ENCODE data around the gene ZNF12. TPM values are rescaled to one million over a fixed set of nuclear protein-coding genes. Genes with fewer than 3 reads are reported as not detected.

The ZNF12 gene
- total RNA-seq, 1 experiment from 2014 or later, result 12.5 TPM

DNA sequence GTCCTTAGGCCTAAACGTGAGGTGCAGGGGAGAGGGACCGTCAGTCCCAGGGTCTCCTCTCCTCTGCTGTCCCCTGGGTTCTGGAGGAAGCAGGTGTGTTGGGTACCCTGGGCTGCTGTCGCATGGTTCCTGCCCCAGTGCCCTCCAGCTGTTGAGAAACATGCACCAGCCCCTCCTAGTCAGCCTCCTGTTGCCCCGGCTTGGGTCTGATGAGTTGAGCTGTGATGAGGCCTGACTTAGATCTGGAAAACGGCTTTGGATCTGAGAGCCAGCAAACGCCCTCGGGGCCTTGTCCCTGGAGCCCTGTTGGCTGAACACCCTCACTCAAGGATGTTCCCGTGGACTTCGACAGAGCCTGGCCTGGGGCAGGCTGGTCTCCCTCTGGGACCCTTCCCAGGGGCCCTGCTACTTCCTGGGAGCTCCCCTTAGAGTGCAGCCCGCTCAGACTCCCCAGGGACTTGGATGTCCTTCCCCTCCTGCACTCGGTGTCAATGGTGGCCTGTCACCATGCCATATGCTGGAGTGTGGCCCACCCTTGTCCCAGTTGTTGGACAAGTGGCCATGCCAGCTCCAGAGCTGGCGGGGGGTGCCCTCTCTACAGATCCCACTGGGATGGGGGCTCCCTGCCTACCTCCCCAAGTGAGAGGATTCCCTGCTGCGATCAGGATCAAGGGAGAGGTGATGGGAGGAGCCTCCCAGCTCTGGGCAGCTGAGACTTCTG is 57.3 kb downstream of the ZNF12 start:
- ATAC-seq (no peak), DNase-seq (no peak)
- Histone ChIP-seq H3K79me2 (ENCODE audit: low read length) (no peaks in the 10 kb centered on the region), H3K4me1 (ENCODE audit: insufficient read depth, low read length) (no peaks in the 10 kb centered on the region), H3F3A (ENCODE audit: low read length, unreplicated experiment) (no peaks in the 10 kb centered on the region), H4K20me1 (ENCODE audit: low read length) (no peaks in the 10 kb centered on the region), H3K36me3 (ENCODE audit: low read depth, low read length) (peaks cover 41% of the 10 kb centered on the region), H3K4me2 (ENCODE audit: low read length) (no peak overlapping the region), H3K9me2 (replicated peaks; ENCODE audit: low read length) (no peaks in the 10 kb centered on the region), H3K27me3 (ENCODE audit: low read length) (no peaks in the 10 kb centered on the region), H3K9ac (ENCODE audit: low read length) (no peak overlapping the region), H3K27ac (ENCODE audit: low read length) (no peak overlapping the region), H2AFZ (ENCODE audit: low read length) (no peak overlapping the region), H3K4me3 (ENCODE audit: low read length) (no peak overlapping the region), H3K9me3 (ENCODE audit: low read length) (no peaks in the 10 kb centered on the region)
- POLR2A ChIA-PET (ENCODE audit: unreplicated experiment), result no interaction called here
- CTCF ChIA-PET, result no interaction called here
- intact Hi-C loops (cut with micrococcal nuclease), result no loop called here
- TF ChIP-seq EZH2 (IDR thresholded peaks at IDR 0.05; ENCODE audit: low read length, unreplicated experiment) (no peak), EZH2phosphoT487 (IDR thresholded peaks at IDR 0.05; ENCODE audit: borderline replicate concordance, low read length) (no peak)
- TF ChIP-seq, protein P1, sequence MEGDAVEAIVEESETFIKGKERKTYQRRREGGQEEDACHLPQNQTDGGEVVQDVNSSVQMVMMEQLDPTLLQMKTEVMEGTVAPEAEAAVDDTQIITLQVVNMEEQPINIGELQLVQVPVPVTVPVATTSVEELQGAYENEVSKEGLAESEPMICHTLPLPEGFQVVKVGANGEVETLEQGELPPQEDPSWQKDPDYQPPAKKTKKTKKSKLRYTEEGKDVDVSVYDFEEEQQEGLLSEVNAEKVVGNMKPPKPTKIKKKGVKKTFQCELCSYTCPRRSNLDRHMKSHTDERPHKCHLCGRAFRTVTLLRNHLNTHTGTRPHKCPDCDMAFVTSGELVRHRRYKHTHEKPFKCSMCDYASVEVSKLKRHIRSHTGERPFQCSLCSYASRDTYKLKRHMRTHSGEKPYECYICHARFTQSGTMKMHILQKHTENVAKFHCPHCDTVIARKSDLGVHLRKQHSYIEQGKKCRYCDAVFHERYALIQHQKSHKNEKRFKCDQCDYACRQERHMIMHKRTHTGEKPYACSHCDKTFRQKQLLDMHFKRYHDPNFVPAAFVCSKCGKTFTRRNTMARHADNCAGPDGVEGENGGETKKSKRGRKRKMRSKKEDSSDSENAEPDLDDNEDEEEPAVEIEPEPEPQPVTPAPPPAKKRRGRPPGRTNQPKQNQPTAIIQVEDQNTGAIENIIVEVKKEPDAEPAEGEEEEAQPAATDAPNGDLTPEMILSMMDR (conservative IDR thresholded peaks at IDR 0.05; ENCODE audit: low read depth, low read length), result no peak
- no TSS peak for BruUV-seq (replicated peaks)

DNA sequence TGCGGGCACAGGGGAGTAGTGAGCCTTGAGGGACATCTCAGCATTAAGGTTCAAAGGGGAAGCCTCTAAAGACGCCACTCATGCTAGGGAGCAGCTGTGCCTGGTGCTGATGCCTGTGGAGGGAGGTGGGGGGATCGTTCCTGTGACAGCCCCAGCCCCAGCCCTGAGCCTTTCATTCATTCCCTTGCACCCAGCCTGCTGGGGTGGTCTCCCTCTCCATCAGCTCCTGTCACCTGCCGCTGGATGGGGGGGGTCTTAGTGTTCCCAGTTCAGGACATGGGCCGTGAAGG is 58.0 kb downstream of the ZNF12 start:
- Histone ChIP-seq H3F3A (ENCODE audit: low read length, unreplicated experiment) (no peaks in the 10 kb centered on the region), H3K9ac (ENCODE audit: low read length) (no peak overlapping the region), H3K27me3 (ENCODE audit: low read length) (no peaks in the 10 kb centered on the region), H3K27ac (ENCODE audit: low read length) (no peak overlapping the region), H3K36me3 (ENCODE audit: low read depth, low read length) (peaks cover 44% of the 10 kb centered on the region), H3K4me2 (ENCODE audit: low read length) (no peak overlapping the region), H3K9me2 (replicated peaks; ENCODE audit: low read length) (no peaks in the 10 kb centered on the region), H3K9me3 (ENCODE audit: low read length) (no peaks in the 10 kb centered on the region), H3K4me3 (ENCODE audit: low read length) (no peak overlapping the region), H3K4me1 (ENCODE audit: insufficient read depth, low read length) (no peaks in the 10 kb centered on the region), H2AFZ (ENCODE audit: low read length) (no peak overlapping the region), H3K79me2 (ENCODE audit: low read length) (no peaks in the 10 kb centered on the region), H4K20me1 (ENCODE audit: low read length) (no peaks in the 10 kb centered on the region)
- no TSS peak for BruUV-seq (replicated peaks)
- ChIA-PET CTCF (no interaction called here), POLR2A (ENCODE audit: unreplicated experiment) (no interaction called here)
- TF ChIP-seq EZH2 (IDR thresholded peaks at IDR 0.05; ENCODE audit: low read length, unreplicated experiment) (no peak), EZH2phosphoT487 (IDR thresholded peaks at IDR 0.05; ENCODE audit: borderline replicate concordance, low read length) (no peak)
- TF ChIP-seq, protein P1 (conservative IDR thresholded peaks at IDR 0.05; ENCODE audit: low read depth, low read length), result no peak
- DNase-seq (no peak), ATAC-seq (no peak)
- intact Hi-C loops (cut with micrococcal nuclease), result no loop called here

- peaks cover 48% of the 10 kb centered on the region for H3K36me3 ChIP-seq (ENCODE audit: low read depth, low read length)
- H2AFZ ChIP-seq (ENCODE audit: low read length), result no peak overlapping the region
- no peaks in the 10 kb centered on the region for H3K9me3 ChIP-seq (ENCODE audit: low read length)
- no peaks in the 10 kb centered on the region for H3K9me2 ChIP-seq (replicated peaks; ENCODE audit: low read length)
- BruUV-seq (replicated peaks), result no TSS peak
- H3K27me3 ChIP-seq (ENCODE audit: low read length), result no peaks in the 10 kb centered on the region
- intact Hi-C loops (cut with micrococcal nuclease), result no loop called here
- no peaks in the 10 kb centered on the region for H3K4me1 ChIP-seq (ENCODE audit: insufficient read depth, low read length)
- H3K4me2 ChIP-seq (ENCODE audit: low read length), result no peak overlapping the region
- TF ChIP-seq EZH2 (IDR thresholded peaks at IDR 0.05; ENCODE audit: low read length, unreplicated experiment) (no peak), EZH2phosphoT487 (IDR thresholded peaks at IDR 0.05; ENCODE audit: borderline replicate concordance, low read length) (no peak)
- TF ChIP-seq, protein P1 (conservative IDR thresholded peaks at IDR 0.05; ENCODE audit: low read depth, low read length), result no peak
- no peak for DNase-seq
- no peaks in the 10 kb centered on the region for H3K79me2 ChIP-seq (ENCODE audit: low read length)
- H3K27ac ChIP-seq (ENCODE audit: low read length), result no peak overlapping the region
- POLR2A ChIA-PET (ENCODE audit: unreplicated experiment), result no interaction called here
- H4K20me1 ChIP-seq (ENCODE audit: low read length), result no peaks in the 10 kb centered on the region
- H3F3A ChIP-seq (ENCODE audit: low read length, unreplicated experiment), result no peaks in the 10 kb centered on the region
- no peak for ATAC-seq
- CTCF ChIA-PET, result no interaction called here
- H3K4me3 ChIP-seq (ENCODE audit: low read length), result no peak overlapping the region
- H3K9ac ChIP-seq (ENCODE audit: low read length), result no peak overlapping the region
Measured at GRCh38 chr7:6648066-6648814, 58.5 kb downstream of the ZNF12 start.
